Left colon (tissue), 2 donors: ENCODE data around the gene KCNJ4. TPM values are rescaled to one million over a fixed set of nuclear protein-coding genes. Genes with fewer than 3 reads are reported as not detected.

ENCODE experiments used
- ATAC-seq: fragments of 200-7000 bp; cut with Tn5 transposase; one replicate; pipeline ENCODE4 v1.9.1; 2020; ENCODE audit warnings: mild to moderate bottlenecking, moderate library complexity
- DNase-seq, 2 donors: peaks; one replicate each; pipeline ENCODE4 v3.0.0-alpha.2; 2020
- intact Hi-C, 2 donors: fragments of 100-400 bp; cut with DNase I in 1 of 2; cut with micrococcal nuclease in 1 of 2; formaldehyde crosslinking; loops; one replicate each; pipeline versions ENCODE4 v1.11.2 to v1.14.0; 2022; cut with DNase I, micrococcal nuclease
- total RNA-seq, 2 donors: library from RNA; stranded (reverse); fragmentation: NEBNext Ultra II Directional; extraction: Animal tissue kit (Norgen Biotek cat#: 25700); gene quantifications; one replicate each; pipeline ENCODE4 v1.2.1, GENCODE V29; 2021
- donor health status: DM: no; HTN: no; CAD: no.
- donor health status: DM: yes; HTN: yes; CAD: no.

KCNJ4 gene
- total RNA-seq, 2 donors from 2014 or later: not detected

DNA sequence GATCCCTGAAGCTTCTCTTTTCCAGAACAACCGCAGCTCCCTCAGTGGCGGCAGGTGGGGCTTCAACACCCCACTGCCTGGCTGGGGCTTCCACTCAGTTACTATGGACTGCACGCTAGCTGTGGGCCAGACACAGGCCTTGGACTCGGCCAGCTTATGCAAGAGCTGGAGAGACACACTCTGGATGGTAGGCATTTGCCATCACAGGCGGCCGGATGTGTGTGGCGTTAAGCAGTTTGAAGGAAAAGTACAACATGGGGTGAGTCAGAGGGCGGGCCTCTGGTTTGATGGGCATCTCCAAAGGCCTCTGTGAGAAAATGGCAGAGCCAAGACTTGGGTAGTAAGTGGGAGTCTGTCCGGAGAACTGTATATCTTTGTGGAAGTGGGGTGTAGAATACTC, 17.6 kb downstream of the KCNJ4 start:
- DNase-seq: no peak
- intact Hi-C loops: no loop called here
- no peak for ATAC-seq

DNA sequence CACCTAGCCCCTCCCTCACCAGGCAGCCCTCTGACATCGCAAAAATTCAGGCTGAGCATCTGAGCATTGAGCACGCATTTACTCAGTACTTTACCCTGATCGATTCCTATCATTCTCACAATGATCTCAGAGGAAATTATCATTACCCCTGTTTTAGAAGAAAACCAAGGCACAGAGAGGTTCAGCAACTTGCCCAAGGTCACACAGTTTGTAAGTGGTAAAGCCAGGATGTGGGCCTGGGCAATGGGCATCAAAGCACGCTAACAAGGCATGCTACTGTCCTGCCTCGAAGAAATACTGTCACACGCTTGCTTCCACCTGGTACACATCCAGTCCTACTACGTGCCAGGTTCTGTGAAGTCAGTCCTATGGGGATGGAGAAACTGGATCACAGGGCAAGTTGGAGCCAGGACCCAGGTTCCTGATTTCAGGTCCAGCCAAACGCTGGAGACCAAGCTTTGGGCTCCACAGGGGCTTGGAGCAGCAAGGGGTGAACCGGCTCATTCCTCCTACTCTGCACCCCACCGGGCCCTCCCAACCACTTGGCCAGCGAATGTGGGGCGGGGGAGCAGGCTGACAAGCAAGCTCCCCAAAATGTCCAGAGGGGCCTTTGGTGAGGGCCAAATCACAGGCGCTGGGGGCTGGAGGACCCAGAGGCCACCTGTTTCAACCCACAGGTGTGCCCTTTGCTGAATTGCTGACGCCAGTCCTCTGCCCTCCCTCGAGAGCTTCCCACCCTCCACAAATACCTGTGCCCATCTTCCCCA, 18.2 kb downstream of the KCNJ4 start:
- ATAC-seq (no peak), DNase-seq (no peak)
- intact Hi-C loops: no loop called here

- no peak for ATAC-seq
- intact Hi-C loops: no loop called here
- no peak for DNase-seq
Measured at GRCh38 chr22:38435965-38436364, 19.0 kb downstream of the KCNJ4 start.

- ATAC-seq: no peak
- no peak for DNase-seq
- intact Hi-C loops: no loop called here
Measured at GRCh38 chr22:38435010-38435409, 20.0 kb downstream of the KCNJ4 start.

DNA sequence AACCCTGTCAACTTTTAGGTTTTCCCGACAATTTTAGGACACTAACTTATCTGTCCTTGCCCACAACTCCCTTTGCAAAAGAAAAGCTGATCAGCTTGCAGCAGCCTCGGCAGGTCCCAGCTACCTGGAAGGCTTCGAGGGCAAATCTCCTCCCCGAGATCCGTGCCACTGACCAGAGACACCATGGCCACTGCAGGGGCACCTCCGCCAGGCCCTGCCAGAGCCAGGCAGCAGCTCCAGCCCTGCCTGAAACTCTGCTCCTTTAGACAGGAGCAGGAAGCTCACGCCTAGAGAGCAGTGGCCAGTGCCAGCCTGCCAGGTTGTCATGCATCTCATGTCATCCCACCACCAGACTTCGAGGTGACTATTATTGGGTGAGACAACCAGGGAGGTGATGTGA, 21.1 kb downstream of the KCNJ4 start:
- ATAC-seq (no peak), DNase-seq (no peak)
- intact Hi-C loops: no loop called here

GRCh38 chr22:38432264-38432663, 22.7 kb downstream of the KCNJ4 start:
- ATAC-seq: no peak
- DNase-seq: no peak
- intact Hi-C loops: no loop called here

GRCh38 chr22:38431266-38432010, 23.6 kb downstream of the KCNJ4 start:
- DNase-seq (no peak), ATAC-seq (no peak)
- intact Hi-C loops: no loop called here

DNA sequence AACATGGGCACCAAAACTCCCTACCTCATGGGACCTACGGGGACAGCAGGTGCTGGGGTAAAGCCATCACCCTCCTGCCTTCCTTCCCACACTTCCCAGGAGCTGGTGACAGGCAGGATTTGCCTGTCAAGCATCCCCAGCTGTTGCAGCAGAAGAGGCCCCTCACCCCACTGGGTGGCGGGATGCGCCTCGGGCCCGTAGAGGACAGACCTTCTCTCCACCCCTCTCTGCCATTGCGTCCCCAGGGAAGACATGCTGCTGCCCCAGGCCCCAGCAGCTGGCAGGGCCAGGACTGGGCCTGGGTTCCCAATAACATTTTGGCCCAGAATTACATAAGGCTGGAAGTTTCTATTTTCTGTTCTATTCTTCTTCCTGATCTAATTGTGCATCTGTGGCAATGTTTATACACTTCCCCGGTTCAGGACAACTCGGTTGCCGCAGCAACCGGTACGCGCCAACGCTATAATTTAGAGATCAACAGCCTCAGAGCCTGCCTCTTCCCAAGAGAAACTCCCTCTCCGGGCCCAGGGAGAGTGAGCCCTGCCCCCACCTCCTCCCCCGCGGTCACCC, 25.4 kb downstream of the KCNJ4 start:
- DNase-seq (no peak), ATAC-seq (no peak)
- intact Hi-C loops: no loop called here

DNA sequence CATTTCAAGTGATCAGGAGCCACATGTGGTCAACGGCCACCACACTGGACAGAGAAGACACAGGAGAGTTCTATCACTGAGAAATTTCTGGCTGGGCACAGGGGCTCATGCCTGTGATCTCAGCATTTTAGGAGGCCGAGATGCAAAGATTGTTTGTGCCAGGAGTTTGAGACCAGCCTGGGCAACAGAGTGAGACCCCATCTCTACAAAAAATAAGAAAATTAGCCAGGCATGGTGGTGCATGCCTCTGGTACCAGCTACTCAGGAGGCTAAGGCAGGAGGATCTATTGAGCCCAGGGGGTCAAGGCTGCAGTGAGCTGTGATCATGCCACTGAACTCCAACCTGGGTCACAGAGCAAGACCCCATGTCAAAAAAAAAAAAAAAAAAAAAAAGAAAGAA, 26.3 kb downstream of the KCNJ4 start:
- ATAC-seq: no peak
- no peak for DNase-seq
- intact Hi-C loops: no loop called here

GRCh38 chr22:38427940-38428339, 27.1 kb downstream of the KCNJ4 start:
- intact Hi-C loops: no loop called here
- no peak for ATAC-seq
- DNase-seq: no peak

DNA sequence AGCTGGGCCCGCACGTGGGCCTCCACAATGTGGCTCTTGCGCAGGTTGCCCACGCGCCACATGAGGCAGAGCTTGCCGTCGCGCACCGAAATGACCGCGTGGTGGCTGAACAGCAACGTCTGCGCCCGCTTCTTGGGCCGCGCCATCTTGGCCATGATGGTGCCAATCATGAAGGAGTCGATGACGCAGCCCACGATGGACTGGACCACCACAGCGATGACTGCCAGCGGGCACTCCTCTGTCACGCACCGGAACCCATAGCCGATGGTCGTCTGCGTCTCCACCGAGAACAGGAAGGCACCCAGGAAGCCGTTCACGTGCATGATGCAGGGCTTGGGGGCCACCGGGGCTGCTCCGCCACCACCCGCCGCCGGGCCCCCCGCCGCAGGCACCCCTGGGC, 27.5 kb downstream of the KCNJ4 start:
- intact Hi-C loops: no loop called here
- DNase-seq: no peak
- no peak for ATAC-seq

DNA sequence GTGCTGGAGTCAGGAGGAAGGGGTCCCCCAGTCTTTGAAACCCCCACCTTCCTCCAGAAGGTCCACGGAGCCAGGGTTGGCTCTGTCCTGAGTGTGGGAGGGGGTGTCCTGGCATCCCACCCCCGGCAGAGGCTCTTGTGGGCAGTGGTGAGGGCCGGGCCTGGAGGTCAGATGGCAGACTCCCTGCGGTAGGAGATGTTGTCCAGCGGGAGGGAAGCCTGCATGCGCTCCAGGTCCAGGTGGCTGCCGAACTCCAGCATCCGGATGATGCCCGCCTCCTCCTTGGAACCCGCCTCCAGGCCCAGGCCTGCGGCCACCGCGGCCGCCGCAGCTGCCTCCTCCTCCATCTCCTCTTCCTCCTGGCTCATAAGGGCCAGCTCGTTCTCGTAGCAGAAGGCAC, 28.4 kb downstream of the KCNJ4 start:
- intact Hi-C loops: no loop called here
- DNase-seq: no peak
- no peak for ATAC-seq

DNA sequence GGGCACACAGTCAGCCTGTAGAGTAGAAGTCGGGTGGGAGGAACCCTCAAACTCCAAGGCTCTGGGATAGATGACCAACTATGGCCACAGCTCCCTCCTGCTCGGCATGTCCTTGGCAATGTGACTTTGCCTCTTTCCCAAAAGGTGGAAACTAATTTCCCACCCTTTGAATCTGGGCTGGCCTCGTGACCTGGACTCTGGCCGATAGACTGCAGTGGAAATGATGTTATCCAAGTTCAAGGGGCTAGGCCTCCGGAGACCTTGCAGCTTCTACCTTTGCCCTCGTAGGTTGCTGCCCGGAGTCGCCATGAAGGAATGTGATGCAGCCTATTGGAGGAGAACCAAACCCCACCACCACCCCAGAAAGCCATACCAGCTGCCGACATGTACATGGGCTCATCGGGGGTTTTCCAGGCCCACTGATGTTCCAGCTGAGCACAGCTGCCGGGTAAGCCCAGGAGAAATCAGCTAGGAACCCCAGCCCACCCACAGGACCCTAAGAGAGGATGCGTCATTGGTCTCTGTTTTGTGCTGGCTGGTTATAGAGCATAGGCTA, 30.4 kb downstream of the KCNJ4 start:
- no peak for DNase-seq
- peak; percentile 47 for ATAC-seq
- intact Hi-C loops: no loop called here

- intact Hi-C loops: no loop called here
- DNase-seq: peak in 1 of 2 donors; percentile 61
- peak; percentile 91 for ATAC-seq
Measured at GRCh38 chr22:38423512-38424503, 31.2 kb downstream of the KCNJ4 start.

DNA sequence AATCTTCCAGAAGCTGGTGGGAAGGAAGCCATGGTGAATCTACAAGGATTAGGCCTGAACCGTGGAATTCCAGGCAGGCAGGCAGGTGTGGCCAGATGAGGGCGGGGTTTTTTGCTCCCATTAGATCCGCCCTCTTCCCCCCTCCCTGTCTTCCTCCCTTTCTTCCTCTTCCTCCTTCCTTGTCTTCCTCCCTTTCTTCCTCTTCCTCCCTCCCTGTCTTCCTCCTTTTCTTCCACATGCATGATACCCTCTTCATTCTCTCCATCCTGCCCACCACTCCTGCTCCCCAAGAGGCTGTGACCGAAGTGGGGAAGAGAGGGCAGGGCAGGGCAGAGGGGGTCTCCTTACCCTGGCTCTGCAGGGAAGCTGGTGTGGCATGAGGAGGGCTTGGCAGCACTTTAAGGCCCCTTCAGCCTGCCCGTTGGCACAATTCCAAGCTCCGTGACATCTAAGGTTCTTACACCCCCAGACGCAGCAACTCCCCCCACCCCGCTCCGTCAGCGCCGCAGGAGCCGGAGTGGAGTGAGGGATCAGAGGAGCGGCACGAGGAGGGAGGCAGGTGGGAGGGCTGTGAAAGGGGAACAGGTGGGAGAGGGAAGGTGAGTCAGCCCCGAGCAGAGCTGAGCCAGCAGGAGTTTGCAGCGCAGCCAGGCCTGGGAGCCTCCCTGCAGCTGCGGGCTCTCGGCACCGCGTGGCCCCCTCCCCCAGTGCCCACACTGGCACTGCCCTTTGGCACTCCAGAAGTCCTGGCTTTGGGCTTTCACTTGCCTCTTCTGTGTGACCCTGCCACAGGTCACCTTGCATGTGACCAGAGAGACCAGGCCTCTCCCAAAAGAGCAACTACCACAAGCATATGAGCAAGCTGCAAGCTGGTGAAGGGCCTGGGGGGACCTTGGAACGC, 32.1 kb downstream of the KCNJ4 start:
- DNase-seq (peak; percentile 39 to 58), ATAC-seq (peak; percentile 43)
- intact Hi-C loops: no loop called here

- ATAC-seq (no peak), DNase-seq (no peak)
- intact Hi-C loops: no loop called here
Measured at GRCh38 chr22:38420734-38421133, 34.3 kb downstream of the KCNJ4 start.

DNA sequence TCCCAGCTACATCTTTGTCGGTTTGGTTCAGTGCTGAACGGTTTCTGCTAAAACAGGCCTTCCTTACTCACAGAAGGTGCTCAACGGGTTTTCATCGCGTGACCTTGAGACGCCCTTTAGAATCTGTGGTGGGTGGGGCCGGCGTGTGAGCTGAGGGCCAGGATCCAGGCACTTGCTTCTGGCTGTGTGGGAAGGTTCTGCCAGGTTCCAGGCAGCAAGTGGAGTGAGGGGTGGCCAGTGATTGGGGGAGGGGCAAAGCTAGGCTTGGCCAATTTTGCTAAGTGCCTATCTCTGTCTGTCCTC, 35.2 kb downstream of the KCNJ4 start:
- DNase-seq: no peak
- ATAC-seq: no peak
- intact Hi-C loops: no loop called here
